Upper lobe of left lung (tissue), 4 donors: Measurements from ENCODE around the gene CTTNBP2.

Experiments used
- EP300 ChIP-seq, 4 donors: sonication (generic); formaldehyde crosslinking; IDR thresholded peaks; one replicate each; pipeline ENCODE4 v1.5.1; 2017; ENCODE audit warnings: antibody characterized with exemption in 4 of 4, control low read depth in 2 of 4
- TF ChIP-seq, protein P1 (sequence below), 6 experiments: fragments of 450-650 bp in 4 of 6; fragments of 200-600 bp in 2 of 6; sonication (generic) in 2 of 6; IDR thresholded peaks; one replicate each; pipeline ENCODE4 v1.5.1; 2016 to 2019; ENCODE audit warnings: antibody characterized with exemption in 6 of 6

DNA sequence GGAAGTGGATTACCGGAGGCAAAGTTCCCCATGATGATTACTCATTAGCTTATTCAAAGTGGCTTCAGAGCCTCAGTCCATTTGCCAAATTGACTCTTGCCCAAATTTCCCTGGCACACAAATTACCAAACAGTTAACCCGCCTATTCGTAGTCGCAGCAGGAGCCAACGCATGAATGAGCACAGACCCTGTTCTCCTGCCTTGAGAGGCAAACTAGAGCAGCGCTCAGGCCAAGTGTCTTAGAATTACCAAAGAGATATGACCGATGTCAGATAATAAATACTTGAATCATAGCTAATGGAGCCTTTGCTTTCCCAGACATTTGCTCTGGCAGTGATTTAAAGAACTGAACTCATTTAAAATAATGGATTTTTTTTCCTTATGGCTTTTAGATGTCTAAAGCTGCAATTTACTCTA is 64.9 kb downstream of the CTTNBP2 start:
- no peak for TF ChIP-seq EP300 (IDR thresholded peaks at IDR 0.05)
- TF ChIP-seq, protein P1, sequence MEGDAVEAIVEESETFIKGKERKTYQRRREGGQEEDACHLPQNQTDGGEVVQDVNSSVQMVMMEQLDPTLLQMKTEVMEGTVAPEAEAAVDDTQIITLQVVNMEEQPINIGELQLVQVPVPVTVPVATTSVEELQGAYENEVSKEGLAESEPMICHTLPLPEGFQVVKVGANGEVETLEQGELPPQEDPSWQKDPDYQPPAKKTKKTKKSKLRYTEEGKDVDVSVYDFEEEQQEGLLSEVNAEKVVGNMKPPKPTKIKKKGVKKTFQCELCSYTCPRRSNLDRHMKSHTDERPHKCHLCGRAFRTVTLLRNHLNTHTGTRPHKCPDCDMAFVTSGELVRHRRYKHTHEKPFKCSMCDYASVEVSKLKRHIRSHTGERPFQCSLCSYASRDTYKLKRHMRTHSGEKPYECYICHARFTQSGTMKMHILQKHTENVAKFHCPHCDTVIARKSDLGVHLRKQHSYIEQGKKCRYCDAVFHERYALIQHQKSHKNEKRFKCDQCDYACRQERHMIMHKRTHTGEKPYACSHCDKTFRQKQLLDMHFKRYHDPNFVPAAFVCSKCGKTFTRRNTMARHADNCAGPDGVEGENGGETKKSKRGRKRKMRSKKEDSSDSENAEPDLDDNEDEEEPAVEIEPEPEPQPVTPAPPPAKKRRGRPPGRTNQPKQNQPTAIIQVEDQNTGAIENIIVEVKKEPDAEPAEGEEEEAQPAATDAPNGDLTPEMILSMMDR (IDR thresholded peaks at IDR 0.05), result no peak
